ENCODE data around the gene FSTL5. TPM values are rescaled to one million over a fixed set of nuclear protein-coding genes. Genes with fewer than 3 reads are reported as not detected.

FSTL5 gene
- total RNA-seq, 1 experiment from 2014 or later: not detected

DNA sequence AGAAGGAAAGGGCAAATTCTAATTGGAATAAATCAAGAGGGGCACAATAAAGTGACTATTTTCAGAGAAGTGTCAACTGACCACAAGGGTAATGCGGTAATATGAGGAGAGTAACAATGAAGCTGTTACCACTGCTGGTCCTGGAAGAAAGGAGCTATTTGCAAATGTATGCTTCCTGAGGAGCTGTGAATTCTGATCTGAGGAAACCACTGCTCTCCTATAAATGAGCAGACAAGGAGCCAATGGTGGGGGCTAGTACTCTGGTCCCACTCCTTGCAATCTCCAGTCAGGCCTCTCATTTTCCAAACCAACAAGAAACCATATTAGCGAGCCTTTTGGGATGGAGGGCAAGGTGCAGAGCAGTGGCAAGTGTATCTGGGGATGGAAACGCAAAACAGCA, 770.2 kb downstream of the FSTL5 start:
- ChIA-PET RAD21 (ENCODE audit: low non-redundant PET in 1 of 2, low total read pairs in 2 of 2, uncharacterized antibody in 2 of 2, unreplicated experiment in 2 of 2) (no interaction called here), POLR2A (no interaction called here), CTCF (no interaction called here)
- Histone ChIP-seq H3K79me2 (ENCODE audit: insufficient read depth, low read length) (no peaks in the 10 kb centered on the region), H3K36me3 (ENCODE audit: control insufficient read depth in 1 of 2, insufficient read depth in 2 of 2, low read length in 2 of 2) (no peaks in the 10 kb centered on the region), H3K4me2 (ENCODE audit: low read length) (no peak overlapping the region), H3K4me1 (ENCODE audit: control insufficient read depth in 1 of 2, insufficient read depth in 2 of 2, low read length in 2 of 2) (no peaks in the 10 kb centered on the region), H3K4me3 (replicated peaks in 1 of 2; ENCODE audit: low read depth in 1 of 2, low read length in 2 of 2) (no peak overlapping the region), H3K9me3 (ENCODE audit: control insufficient read depth in 1 of 2, insufficient read depth in 1 of 2, low read depth in 1 of 2, low read length in 2 of 2) (no peaks in the 10 kb centered on the region), H3K27me3 (ENCODE audit: insufficient read depth, low read length) (no peaks in the 10 kb centered on the region), H3K9ac (ENCODE audit: low read length) (no peak overlapping the region), H2AFZ (ENCODE audit: low read depth, low read length, poor library complexity, severe bottlenecking) (no peak overlapping the region), H3K27ac (ENCODE audit: low read depth, low read length) (no peak overlapping the region), H3K9me2 (ENCODE audit: insufficient read depth) (no peaks in the 10 kb centered on the region), H4K20me1 (ENCODE audit: insufficient read depth) (no peaks in the 10 kb centered on the region)
- DNase-seq (ENCODE audit: low read depth, low spot score): no peak
- intact Hi-C loops (cut with micrococcal nuclease): no loop called here
- no TSS peak for BruUV-seq (replicated peaks)
- ATAC-seq: no peak
- no peak for TF ChIP-seq EZH2phosphoT487 (IDR thresholded peaks at IDR 0.05; ENCODE audit: borderline replicate concordance)
- no peak for TF ChIP-seq RAD21 (IDR thresholded peaks at IDR 0.05; ENCODE audit: low read depth)

DNA sequence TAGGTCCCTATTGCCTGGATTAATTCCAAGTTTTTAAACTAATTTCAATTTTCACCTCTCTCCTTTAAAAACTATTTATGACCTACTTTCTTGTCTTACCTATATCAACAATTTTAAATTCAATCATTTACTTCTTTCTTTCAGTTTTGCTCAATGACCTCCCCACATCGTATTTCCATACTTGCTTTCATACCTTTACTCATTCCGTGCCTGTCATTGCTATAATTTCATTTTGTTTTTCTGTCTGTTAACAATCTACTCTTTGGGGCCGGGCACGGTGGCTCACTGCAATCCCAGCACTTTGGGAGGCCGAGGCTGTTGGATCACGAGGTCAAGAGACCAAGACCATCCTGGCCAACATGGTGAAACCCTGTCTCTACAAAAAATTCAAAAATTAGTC, 781.1 kb downstream of the FSTL5 start:
- ATAC-seq (no peak), DNase-seq (ENCODE audit: low read depth, low spot score) (no peak)
- H3K9ac ChIP-seq (ENCODE audit: low read length): no peak overlapping the region
- no peaks in the 10 kb centered on the region for H3K9me2 ChIP-seq (ENCODE audit: insufficient read depth)
- ChIA-PET CTCF (no interaction called here), RAD21 (ENCODE audit: low non-redundant PET in 1 of 2, low total read pairs in 2 of 2, uncharacterized antibody in 2 of 2, unreplicated experiment in 2 of 2) (no interaction called here), POLR2A (no interaction called here)
- no peak overlapping the region for H3K4me2 ChIP-seq (ENCODE audit: low read length)
- H3K79me2 ChIP-seq (ENCODE audit: insufficient read depth, low read length): no peaks in the 10 kb centered on the region
- no peak overlapping the region for H3K27ac ChIP-seq (ENCODE audit: low read depth, low read length)
- no peaks in the 10 kb centered on the region for H3K27me3 ChIP-seq (ENCODE audit: insufficient read depth, low read length)
- no peak overlapping the region for H2AFZ ChIP-seq (ENCODE audit: low read depth, low read length, poor library complexity, severe bottlenecking)
- no peaks in the 10 kb centered on the region for H3K36me3 ChIP-seq (ENCODE audit: control insufficient read depth in 1 of 2, insufficient read depth in 2 of 2, low read length in 2 of 2)
- no peaks in the 10 kb centered on the region for H4K20me1 ChIP-seq (ENCODE audit: insufficient read depth)
- H3K4me3 ChIP-seq (replicated peaks in 1 of 2; ENCODE audit: low read depth in 1 of 2, low read length in 2 of 2): no peak overlapping the region
- no TSS peak for BruUV-seq (replicated peaks)
- no peaks in the 10 kb centered on the region for H3K4me1 ChIP-seq (ENCODE audit: control insufficient read depth in 1 of 2, insufficient read depth in 2 of 2, low read length in 2 of 2)
- intact Hi-C loops (cut with micrococcal nuclease): no loop called here
- H3K9me3 ChIP-seq (ENCODE audit: control insufficient read depth in 1 of 2, insufficient read depth in 1 of 2, low read depth in 1 of 2, low read length in 2 of 2): no peaks in the 10 kb centered on the region
- TF ChIP-seq, protein P1, sequence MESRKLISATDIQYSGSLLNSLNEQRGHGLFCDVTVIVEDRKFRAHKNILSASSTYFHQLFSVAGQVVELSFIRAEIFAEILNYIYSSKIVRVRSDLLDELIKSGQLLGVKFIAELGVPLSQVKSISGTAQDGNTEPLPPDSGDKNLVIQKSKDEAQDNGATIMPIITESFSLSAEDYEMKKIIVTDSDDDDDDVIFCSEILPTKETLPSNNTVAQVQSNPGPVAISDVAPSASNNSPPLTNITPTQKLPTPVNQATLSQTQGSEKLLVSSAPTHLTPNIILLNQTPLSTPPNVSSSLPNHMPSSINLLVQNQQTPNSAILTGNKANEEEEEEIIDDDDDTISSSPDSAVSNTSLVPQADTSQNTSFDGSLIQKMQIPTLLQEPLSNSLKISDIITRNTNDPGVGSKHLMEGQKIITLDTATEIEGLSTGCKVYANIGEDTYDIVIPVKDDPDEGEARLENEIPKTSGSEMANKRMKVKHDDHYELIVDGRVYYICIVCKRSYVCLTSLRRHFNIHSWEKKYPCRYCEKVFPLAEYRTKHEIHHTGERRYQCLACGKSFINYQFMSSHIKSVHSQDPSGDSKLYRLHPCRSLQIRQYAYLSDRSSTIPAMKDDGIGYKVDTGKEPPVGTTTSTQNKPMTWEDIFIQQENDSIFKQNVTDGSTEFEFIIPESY (IDR thresholded peaks at IDR 0.05; ENCODE audit: extremely low read depth, insufficient replicate concordance, low read length): no peak
- TF ChIP-seq SIN3A (IDR thresholded peaks at IDR 0.05; ENCODE audit: low read depth) (no peak), EGR1 (IDR thresholded peaks at IDR 0.05; ENCODE audit: low read depth) (no peak), ZFX (IDR thresholded peaks at IDR 0.05) (no peak), SP1 (IDR thresholded peaks at IDR 0.05; ENCODE audit: low read depth) (no peak), POLR2A (IDR thresholded peaks at IDR 0.05; ENCODE audit: borderline replicate concordance, extremely low read depth, insufficient read depth, insufficient read length) (no peak), FOSL1 (IDR thresholded peaks at IDR 0.05; ENCODE audit: low read depth) (no peak), EZH2 (IDR thresholded peaks at IDR 0.05) (no peak)
- TF ChIP-seq, protein P2, sequence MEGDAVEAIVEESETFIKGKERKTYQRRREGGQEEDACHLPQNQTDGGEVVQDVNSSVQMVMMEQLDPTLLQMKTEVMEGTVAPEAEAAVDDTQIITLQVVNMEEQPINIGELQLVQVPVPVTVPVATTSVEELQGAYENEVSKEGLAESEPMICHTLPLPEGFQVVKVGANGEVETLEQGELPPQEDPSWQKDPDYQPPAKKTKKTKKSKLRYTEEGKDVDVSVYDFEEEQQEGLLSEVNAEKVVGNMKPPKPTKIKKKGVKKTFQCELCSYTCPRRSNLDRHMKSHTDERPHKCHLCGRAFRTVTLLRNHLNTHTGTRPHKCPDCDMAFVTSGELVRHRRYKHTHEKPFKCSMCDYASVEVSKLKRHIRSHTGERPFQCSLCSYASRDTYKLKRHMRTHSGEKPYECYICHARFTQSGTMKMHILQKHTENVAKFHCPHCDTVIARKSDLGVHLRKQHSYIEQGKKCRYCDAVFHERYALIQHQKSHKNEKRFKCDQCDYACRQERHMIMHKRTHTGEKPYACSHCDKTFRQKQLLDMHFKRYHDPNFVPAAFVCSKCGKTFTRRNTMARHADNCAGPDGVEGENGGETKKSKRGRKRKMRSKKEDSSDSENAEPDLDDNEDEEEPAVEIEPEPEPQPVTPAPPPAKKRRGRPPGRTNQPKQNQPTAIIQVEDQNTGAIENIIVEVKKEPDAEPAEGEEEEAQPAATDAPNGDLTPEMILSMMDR (IDR thresholded peaks at IDR 0.05 in 2 of 3, conservative IDR thresholded peaks at IDR 0.05 in 1 of 3; ENCODE audit: borderline replicate concordance in 1 of 3, insufficient read depth in 1 of 3, low read depth in 2 of 3, low read length in 2 of 3): no peak
- TF ChIP-seq, protein P3, sequence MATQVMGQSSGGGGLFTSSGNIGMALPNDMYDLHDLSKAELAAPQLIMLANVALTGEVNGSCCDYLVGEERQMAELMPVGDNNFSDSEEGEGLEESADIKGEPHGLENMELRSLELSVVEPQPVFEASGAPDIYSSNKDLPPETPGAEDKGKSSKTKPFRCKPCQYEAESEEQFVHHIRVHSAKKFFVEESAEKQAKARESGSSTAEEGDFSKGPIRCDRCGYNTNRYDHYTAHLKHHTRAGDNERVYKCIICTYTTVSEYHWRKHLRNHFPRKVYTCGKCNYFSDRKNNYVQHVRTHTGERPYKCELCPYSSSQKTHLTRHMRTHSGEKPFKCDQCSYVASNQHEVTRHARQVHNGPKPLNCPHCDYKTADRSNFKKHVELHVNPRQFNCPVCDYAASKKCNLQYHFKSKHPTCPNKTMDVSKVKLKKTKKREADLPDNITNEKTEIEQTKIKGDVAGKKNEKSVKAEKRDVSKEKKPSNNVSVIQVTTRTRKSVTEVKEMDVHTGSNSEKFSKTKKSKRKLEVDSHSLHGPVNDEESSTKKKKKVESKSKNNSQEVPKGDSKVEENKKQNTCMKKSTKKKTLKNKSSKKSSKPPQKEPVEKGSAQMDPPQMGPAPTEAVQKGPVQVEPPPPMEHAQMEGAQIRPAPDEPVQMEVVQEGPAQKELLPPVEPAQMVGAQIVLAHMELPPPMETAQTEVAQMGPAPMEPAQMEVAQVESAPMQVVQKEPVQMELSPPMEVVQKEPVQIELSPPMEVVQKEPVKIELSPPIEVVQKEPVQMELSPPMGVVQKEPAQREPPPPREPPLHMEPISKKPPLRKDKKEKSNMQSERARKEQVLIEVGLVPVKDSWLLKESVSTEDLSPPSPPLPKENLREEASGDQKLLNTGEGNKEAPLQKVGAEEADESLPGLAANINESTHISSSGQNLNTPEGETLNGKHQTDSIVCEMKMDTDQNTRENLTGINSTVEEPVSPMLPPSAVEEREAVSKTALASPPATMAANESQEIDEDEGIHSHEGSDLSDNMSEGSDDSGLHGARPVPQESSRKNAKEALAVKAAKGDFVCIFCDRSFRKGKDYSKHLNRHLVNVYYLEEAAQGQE (IDR thresholded peaks at IDR 0.05; ENCODE audit: low read depth): no peak
- TF ChIP-seq, protein P4, sequence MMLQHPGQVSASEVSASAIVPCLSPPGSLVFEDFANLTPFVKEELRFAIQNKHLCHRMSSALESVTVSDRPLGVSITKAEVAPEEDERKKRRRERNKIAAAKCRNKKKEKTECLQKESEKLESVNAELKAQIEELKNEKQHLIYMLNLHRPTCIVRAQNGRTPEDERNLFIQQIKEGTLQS (IDR thresholded peaks at IDR 0.05): no peak
- TF ChIP-seq, protein P5, sequence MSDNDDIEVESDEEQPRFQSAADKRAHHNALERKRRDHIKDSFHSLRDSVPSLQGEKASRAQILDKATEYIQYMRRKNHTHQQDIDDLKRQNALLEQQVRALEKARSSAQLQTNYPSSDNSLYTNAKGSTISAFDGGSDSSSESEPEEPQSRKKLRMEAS (IDR thresholded peaks at IDR 0.05): no peak
